Adrenal gland (tissue), 5 donors: Measurements from ENCODE around the gene C9.

Experiments
- POLR2A ChIP-seq, 2 donors: fragments of 450-650 bp; IDR thresholded peaks; one replicate each; pipeline ENCODE4 v1.6.1; 2017; ENCODE audit warnings: antibody characterized with exemption in 2 of 2, mild to moderate bottlenecking in 2 of 2, moderate library complexity in 1 of 2
- TF ChIP-seq, protein P1 (sequence below), 6 experiments: fragments of 450-650 bp in 4 of 6; fragments of 200-600 bp in 2 of 6; sonication (generic) in 1 of 6; IDR thresholded peaks; 1 replicate in 5 of 6; 2 replicates in 1 of 6; pipeline versions ENCODE4 v1.5.1 to v1.8.0; 2016 to 2021; ENCODE audit warnings: antibody characterized with exemption in 6 of 6, mild to moderate bottlenecking in 2 of 6, moderate library complexity in 1 of 6
- donor health status: DM: no; HTN: no; CAD: no.

GRCh38 chr5:39236718-39237117 lies 127.6 kb downstream of the C9 start:
- TF ChIP-seq, protein P1, sequence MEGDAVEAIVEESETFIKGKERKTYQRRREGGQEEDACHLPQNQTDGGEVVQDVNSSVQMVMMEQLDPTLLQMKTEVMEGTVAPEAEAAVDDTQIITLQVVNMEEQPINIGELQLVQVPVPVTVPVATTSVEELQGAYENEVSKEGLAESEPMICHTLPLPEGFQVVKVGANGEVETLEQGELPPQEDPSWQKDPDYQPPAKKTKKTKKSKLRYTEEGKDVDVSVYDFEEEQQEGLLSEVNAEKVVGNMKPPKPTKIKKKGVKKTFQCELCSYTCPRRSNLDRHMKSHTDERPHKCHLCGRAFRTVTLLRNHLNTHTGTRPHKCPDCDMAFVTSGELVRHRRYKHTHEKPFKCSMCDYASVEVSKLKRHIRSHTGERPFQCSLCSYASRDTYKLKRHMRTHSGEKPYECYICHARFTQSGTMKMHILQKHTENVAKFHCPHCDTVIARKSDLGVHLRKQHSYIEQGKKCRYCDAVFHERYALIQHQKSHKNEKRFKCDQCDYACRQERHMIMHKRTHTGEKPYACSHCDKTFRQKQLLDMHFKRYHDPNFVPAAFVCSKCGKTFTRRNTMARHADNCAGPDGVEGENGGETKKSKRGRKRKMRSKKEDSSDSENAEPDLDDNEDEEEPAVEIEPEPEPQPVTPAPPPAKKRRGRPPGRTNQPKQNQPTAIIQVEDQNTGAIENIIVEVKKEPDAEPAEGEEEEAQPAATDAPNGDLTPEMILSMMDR (IDR thresholded peaks at IDR 0.05), result no peak
- no peak for TF ChIP-seq POLR2A (IDR thresholded peaks at IDR 0.05)
